HG03280 (cell line): Measurements from ENCODE around the gene PPM1L.

Source experiments
- ATAC-seq: cut with Tn5 transposase; IDR thresholded peaks from one replicate; pipeline ENCODE4 v1.9.1; 2021; ENCODE audit warnings: mild to moderate bottlenecking, moderate library complexity; ENCODE audit not compliant: unreplicated experiment

PPM1L gene

GRCh38 chr3:160921020-160921635 is 165.1 kb downstream of the PPM1L start:
- peak; percentile 89 for ATAC-seq

- no peak for ATAC-seq
Observed at GRCh38 chr3:160924776-160925175, 168.7 kb downstream of the PPM1L start.

- ATAC-seq = no peak
Observed at GRCh38 chr3:160927620-160928019, 171.6 kb downstream of the PPM1L start.

- no peak for ATAC-seq
Observed at GRCh38 chr3:160928183-160928726, 172.2 kb downstream of the PPM1L start.

- no peak for ATAC-seq
Observed at GRCh38 chr3:160929595-160929994, 173.6 kb downstream of the PPM1L start.

- ATAC-seq = no peak
Observed at GRCh38 chr3:160931474-160931873, 175.4 kb downstream of the PPM1L start.

GRCh38 chr3:160935413-160936095 is 179.5 kb downstream of the PPM1L start:
- no peak for ATAC-seq

GRCh38 chr3:160941885-160942494 is 186.0 kb downstream of the PPM1L start:
- peak; percentile 92 for ATAC-seq

GRCh38 chr3:160943996-160944395 is 188.0 kb downstream of the PPM1L start:
- ATAC-seq = no peak

- ATAC-seq = no peak
Observed at GRCh38 chr3:160945336-160945735, 189.3 kb downstream of the PPM1L start.

GRCh38 chr3:160948273-160948672 is 192.2 kb downstream of the PPM1L start:
- ATAC-seq = no peak

- ATAC-seq = no peak
Observed at GRCh38 chr3:160949460-160949859, 193.4 kb downstream of the PPM1L start.

GRCh38 chr3:160950542-160950941 is 194.5 kb downstream of the PPM1L start:
- no peak for ATAC-seq

- ATAC-seq = no peak
Observed at GRCh38 chr3:160950954-160951353, 194.9 kb downstream of the PPM1L start.

- ATAC-seq = no peak
Observed at GRCh38 chr3:160951642-160952487, 195.8 kb downstream of the PPM1L start.

GRCh38 chr3:160953686-160954085 is 197.7 kb downstream of the PPM1L start:
- no peak for ATAC-seq

GRCh38 chr3:160956785-160957184 is 200.8 kb downstream of the PPM1L start:
- peak; percentile 55 for ATAC-seq

GRCh38 chr3:160960568-160960967 is 204.5 kb downstream of the PPM1L start:
- ATAC-seq = no peak

GRCh38 chr3:160963949-160964348 is 207.9 kb downstream of the PPM1L start:
- ATAC-seq = no peak

- ATAC-seq = no peak
Observed at GRCh38 chr3:160968761-160969160, 212.7 kb downstream of the PPM1L start.
